Loucy (cell line): ENCODE data around the gene SLC25A42.
"Not testable (repeated sequence)": the region's sequence is repeated elsewhere in the genome, so short reads cannot be mapped to it uniquely, and the experiment has no call there.

Experiments
- EZH2phosphoT487 ChIP-seq: fragments of 200-600 bp; IDR thresholded peaks from 2 replicates; pipeline ENCODE4 v1.6.1; 2018; ENCODE audit warnings: antibody characterized with exemption, mild to moderate bottlenecking, moderate library complexity, borderline replicate concordance
- TF ChIP-seq, protein P1 (sequence below): fragments of 200-600 bp; sonication (generic); conservative IDR thresholded peaks from 2 replicates; pipeline ENCODE4 v1.5.1; 2014; ENCODE audit warnings: mild to moderate bottlenecking, antibody characterized with exemption, low read length

DNA sequence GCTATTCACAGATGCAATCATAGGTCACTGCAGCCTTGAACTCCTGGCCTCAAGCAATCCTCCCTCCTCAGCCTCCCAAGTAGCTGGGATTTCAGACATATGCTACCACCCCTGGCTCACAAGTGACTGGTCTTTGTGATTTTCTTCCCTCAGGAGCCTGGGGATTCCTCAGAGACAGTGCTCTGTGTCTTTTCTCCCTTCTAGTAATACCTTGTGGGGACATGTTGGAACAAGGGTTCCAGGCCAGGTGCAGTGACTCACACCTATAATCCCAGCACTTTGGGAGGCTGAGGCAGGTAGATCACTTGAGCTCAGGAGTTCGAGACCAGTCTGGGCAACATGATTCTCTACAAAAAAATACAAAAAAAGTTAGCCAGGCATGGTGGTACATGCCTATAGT lies 40.4 kb upstream of the SLC25A42 start:
- TF ChIP-seq, protein P1, sequence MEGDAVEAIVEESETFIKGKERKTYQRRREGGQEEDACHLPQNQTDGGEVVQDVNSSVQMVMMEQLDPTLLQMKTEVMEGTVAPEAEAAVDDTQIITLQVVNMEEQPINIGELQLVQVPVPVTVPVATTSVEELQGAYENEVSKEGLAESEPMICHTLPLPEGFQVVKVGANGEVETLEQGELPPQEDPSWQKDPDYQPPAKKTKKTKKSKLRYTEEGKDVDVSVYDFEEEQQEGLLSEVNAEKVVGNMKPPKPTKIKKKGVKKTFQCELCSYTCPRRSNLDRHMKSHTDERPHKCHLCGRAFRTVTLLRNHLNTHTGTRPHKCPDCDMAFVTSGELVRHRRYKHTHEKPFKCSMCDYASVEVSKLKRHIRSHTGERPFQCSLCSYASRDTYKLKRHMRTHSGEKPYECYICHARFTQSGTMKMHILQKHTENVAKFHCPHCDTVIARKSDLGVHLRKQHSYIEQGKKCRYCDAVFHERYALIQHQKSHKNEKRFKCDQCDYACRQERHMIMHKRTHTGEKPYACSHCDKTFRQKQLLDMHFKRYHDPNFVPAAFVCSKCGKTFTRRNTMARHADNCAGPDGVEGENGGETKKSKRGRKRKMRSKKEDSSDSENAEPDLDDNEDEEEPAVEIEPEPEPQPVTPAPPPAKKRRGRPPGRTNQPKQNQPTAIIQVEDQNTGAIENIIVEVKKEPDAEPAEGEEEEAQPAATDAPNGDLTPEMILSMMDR: not testable (repeated sequence)
- not testable (repeated sequence) for TF ChIP-seq EZH2phosphoT487
